Small intestine (tissue), 7 donors: ENCODE results near the gene TET1. TPM values are rescaled to one million over a fixed set of nuclear protein-coding genes. Genes with fewer than 3 reads are reported as not detected.
"Not testable (repeated sequence)": the region's sequence is repeated elsewhere in the genome, so short reads cannot be mapped to it uniquely, and the experiment has no call there.

Source experiments
- DNase-seq, 2 donors: peaks; one replicate each; pipeline versions ENCODE4 v3.0.0 to v3.0.0-alpha.2; 2013
- FAIRE-seq: peaks from 2 replicates; lab custom pipeline; 2012; peaks lifted over from hg19 to GRCh38; lab: Jason Lieb, UNC
- H3K27ac ChIP-seq, 3 donors: one replicate each; pipeline ENCODE4 v1.5.1; 2013; ENCODE audit warnings: low read length in 2 of 3, mild to moderate bottlenecking in 2 of 3, control low read depth in 1 of 3, inconsistent platforms in 1 of 3, low read depth in 1 of 3, moderate library complexity in 1 of 3
- H3K27me3 ChIP-seq, 3 donors: one replicate each; pipeline ENCODE4 v1.6.1; 2013; ENCODE audit warnings: low read length in 3 of 3, inconsistent platforms in 1 of 3; ENCODE audit not compliant: control insufficient read depth in 3 of 3, insufficient read depth in 3 of 3
- H3K36me3 ChIP-seq, 3 donors: one replicate each; pipeline ENCODE4 v1.6.1; 2013; ENCODE audit warnings: low read length in 3 of 3, inconsistent platforms in 1 of 3, low read depth in 1 of 3, mild to moderate bottlenecking in 1 of 3, moderate library complexity in 1 of 3; ENCODE audit not compliant: control insufficient read depth in 3 of 3, insufficient read depth in 2 of 3
- H3K4me1 ChIP-seq, 3 donors: one replicate each; pipeline ENCODE4 v1.6.1; 2013; ENCODE audit warnings: low read length in 2 of 3, inconsistent platforms in 1 of 3, low read depth in 1 of 3, mild to moderate bottlenecking in 1 of 3, moderate library complexity in 1 of 3; ENCODE audit not compliant: control insufficient read depth in 3 of 3, insufficient read depth in 2 of 3
- H3K4me3 ChIP-seq, 3 donors: one replicate each; pipeline ENCODE4 v1.5.1; 2013; ENCODE audit warnings: low read length in 3 of 3, control low read depth in 1 of 3, inconsistent platforms in 1 of 3, low read depth in 1 of 3, mild to moderate bottlenecking in 1 of 3, moderate library complexity in 1 of 3
- H3K9me3 ChIP-seq, 2 donors: one replicate each; pipeline ENCODE4 v1.6.1; 2013; ENCODE audit warnings: low read depth in 1 of 2, low read length in 1 of 2; ENCODE audit not compliant: control insufficient read depth in 2 of 2, insufficient read depth in 1 of 2
- whole genome bisulfite sequencing, 3 donors: extraction: QIAGEN DNeasy Blood & Tissue Kit; methylation state at CpG; one replicate each; pipeline ENCODE4 v1.1.7; 2013; 5-methylcytosine and 5-hydroxymethylcytosine counted together
- polyA plus RNA-seq, 4 donors: library from polyadenylated mRNA; stranded (reverse) in 3 of 4; unstranded in 1 of 4; fragments of 200-250 nt in 3 of 4; fragments of 120-200 nt in 1 of 4; gene quantifications; one replicate each; pipeline versions ENCODE4 v1.2.1 to v1.2.3, GENCODE V29; 2013
- donor health status: healthy with polysubstance abuse.
- donor health status: control.
- donor health status: control.
- donor health status: Bipolar disorder and iron deficiency.
- donor health status: healthy.

The TET1 gene
- polyA plus RNA-seq, 4 donors, result under 0.01 to 4.0 (median 0.31) TPM; not detected in 1

DNA sequence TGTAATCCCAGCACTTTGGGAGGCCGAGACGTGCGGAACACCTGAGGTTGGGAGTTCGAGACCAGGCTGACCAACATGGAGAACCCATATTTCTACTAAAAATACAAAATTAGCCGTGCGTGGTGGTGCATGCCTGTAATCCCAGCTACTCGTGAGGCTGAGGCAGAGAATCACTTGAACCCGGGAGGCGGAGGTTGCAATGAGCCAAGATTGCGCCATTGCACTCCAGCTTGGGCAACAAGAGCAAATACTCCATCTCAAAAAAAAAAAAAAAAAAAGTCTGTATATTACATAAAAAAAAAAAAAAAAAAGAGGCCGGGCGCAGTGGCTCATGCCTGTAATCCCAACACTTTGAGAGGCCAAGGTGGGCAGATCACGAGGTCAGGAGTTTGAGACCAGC lies 152.9 kb downstream of the TET1 start:
- WGBS, 3 donors, result 94 to 98% (median 94%) methylated on average over 11 to 13 of the region's 13 CpGs
- not testable (repeated sequence) for DNase-seq, FAIRE-seq, H3K36me3 ChIP-seq, H3K27ac ChIP-seq, H3K4me3 ChIP-seq, H3K27me3 ChIP-seq, H3K9me3 ChIP-seq, H3K4me1 ChIP-seq

DNA sequence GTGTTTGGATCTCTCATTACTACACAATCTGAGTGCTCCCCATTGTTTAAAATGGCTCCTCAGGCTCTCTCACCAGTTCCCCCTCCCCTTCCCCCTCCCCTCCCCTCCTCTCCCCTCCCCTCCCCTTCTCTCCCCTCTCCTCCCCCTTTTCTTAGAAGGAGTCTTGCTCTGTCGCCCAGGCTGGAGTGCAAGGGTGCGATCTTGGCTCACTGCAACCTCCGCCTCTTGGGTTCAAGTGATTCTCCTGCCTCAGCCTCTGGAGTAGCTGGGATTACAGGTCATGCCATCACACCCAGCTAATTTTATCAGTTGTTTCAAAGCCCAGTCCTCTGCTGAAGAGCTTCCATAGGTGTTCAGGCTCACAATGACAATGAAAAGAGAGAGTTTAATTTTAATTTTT lies 157.3 kb downstream of the TET1 start:
- H3K4me3 ChIP-seq, result no peak overlapping the region
- H3K27ac ChIP-seq, result no peak overlapping the region
- H3K27me3 ChIP-seq, result no peaks in the 10 kb centered on the region
- WGBS, 3 donors, result 84 to 100% methylated on average over 2 to 3 of the region's 3 CpGs; no CpG with 5 or more reads in 1 of the 3 donors
- DNase-seq, result no peak
- H3K4me1 ChIP-seq, result peaks cover 0 to 3% (median 0%) of the 10 kb centered on the region in 3 donors
- no peaks in the 10 kb centered on the region for H3K9me3 ChIP-seq
- peaks cover 0 to under 1% (median 0%) of the 10 kb centered on the region in 3 donors for H3K36me3 ChIP-seq
- no peak for FAIRE-seq

DNA sequence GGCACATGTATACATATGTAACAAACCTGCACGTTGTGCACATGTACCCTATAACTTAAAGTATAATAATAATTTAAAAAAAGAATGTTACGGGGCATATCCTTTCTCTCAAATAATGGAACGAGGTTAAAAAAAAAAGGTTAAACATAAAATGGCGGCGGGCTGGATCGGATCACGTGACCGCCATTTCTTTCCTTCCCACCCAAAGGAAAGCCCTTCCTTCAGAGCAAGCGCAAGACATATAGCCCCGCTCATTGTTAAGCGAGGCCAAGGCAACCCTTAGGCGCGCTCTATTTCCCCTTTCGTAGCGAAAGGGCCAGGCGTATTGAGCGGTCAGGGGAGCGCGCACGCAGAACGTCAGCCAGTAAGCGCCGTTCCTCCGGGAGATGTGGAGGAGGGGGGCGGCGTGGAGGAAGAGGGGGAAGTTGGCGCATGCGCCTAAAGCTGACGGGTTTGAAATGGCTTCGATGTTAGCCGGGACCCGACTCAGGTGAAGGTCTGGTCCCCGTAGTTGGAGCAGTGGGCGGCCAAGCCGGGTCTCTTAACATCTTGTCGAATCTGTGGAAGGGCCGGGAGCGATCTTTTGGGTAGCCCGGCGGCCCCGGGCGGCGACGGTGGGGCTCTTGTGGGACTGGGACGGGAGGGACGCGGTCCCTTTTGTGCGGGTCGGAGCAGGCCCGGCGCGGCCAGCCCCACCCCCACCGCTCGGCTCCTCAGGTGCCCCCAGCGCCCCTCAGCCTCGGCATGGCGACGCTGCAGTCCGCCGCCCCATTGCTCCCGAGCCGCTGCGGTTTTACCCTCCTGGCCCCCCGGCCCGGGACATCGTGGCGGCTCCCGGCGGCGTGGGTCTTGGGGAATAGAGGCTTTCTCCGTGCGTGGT lies 160.9 kb downstream of the TET1 start, which contains the start of gene CCAR1:
Gene CCAR1, plus strand, starts transcription at position 447 of the 880 bp plus-strand sequence. CDS start 1,266 bp downstream, outside the sequence.
- peaks cover 0 to 30% (median 3%) of the 10 kb centered on the region in 3 donors for H3K36me3 ChIP-seq
- FAIRE-seq (peak; percentile 59), DNase-seq (peak; percentile 98 to 99)
- peak within 1 kb of the TSS; percentile 90 to 97 (median 93) for H3K4me3 ChIP-seq
- H3K27me3 ChIP-seq, result no peaks in the 10 kb centered on the region
- H3K9me3 ChIP-seq, result no peaks in the 10 kb centered on the region
- WGBS, 3 donors, result 0 to 1% (median 0%) methylated on average over 69 to 72 of the region's 72 CpGs
- H3K27ac ChIP-seq, result peak within 1 kb of the TSS; percentile 77 to 97 (median 86)
- peaks cover 0 to 6% (median 0%) of the 10 kb centered on the region in 3 donors for H3K4me1 ChIP-seq

GRCh38 chr10:68721673-68722335 lies 161.7 kb downstream of the TET1 start:
- 0 to 1% (median 1%) methylated on average over 23 to 27 of the region's 27 CpGs for WGBS, 3 donors
- DNase-seq (no peak), FAIRE-seq (no peak)
- Histone ChIP-seq H3K9me3 (no peaks in the 10 kb centered on the region), H3K4me1 (peaks cover 0 to 6% (median 0%) of the 10 kb centered on the region in 3 donors), H3K27ac (peak overlapping the region; percentile 73 to 97 (median 77)), H3K36me3 (peaks cover 0 to 36% (median 3%) of the 10 kb centered on the region in 3 donors), H3K4me3 (peak overlapping the region; percentile 90 to 97 (median 93)), H3K27me3 (no peaks in the 10 kb centered on the region)

- H3K4me1 ChIP-seq, result peaks cover 0 to 6% (median 0%) of the 10 kb centered on the region in 3 donors
- H3K9me3 ChIP-seq, result no peaks in the 10 kb centered on the region
- peaks cover 2 to 56% (median 11%) of the 10 kb centered on the region in 3 donors for H3K36me3 ChIP-seq
- H3K27ac ChIP-seq, result no peak overlapping the region
- DNase-seq (no peak), FAIRE-seq (no peak)
- 94 to 95% (median 94%) methylated on average over 14 of the region's 14 CpGs for WGBS, 3 donors
- H3K27me3 ChIP-seq, result no peaks in the 10 kb centered on the region
- no peak overlapping the region for H3K4me3 ChIP-seq
Measured at GRCh38 chr10:68725016-68725415, 164.9 kb downstream of the TET1 start.

GRCh38 chr10:68727146-68727545 lies 167.0 kb downstream of the TET1 start:
- H3K36me3 ChIP-seq, result peaks cover 9 to 68% (median 13%) of the 10 kb centered on the region in 3 donors
- H3K4me1 ChIP-seq, result peaks cover 0 to 6% (median 0%) of the 10 kb centered on the region in 3 donors
- H3K27ac ChIP-seq, result no peak overlapping the region
- H3K9me3 ChIP-seq, result no peaks in the 10 kb centered on the region
- FAIRE-seq, result no peak
- WGBS, 3 donors, result 90 to 95% (median 92%) methylated on average over 9 of the region's 9 CpGs
- no peak overlapping the region for H3K4me3 ChIP-seq
- no peak for DNase-seq
- no peaks in the 10 kb centered on the region for H3K27me3 ChIP-seq

DNA sequence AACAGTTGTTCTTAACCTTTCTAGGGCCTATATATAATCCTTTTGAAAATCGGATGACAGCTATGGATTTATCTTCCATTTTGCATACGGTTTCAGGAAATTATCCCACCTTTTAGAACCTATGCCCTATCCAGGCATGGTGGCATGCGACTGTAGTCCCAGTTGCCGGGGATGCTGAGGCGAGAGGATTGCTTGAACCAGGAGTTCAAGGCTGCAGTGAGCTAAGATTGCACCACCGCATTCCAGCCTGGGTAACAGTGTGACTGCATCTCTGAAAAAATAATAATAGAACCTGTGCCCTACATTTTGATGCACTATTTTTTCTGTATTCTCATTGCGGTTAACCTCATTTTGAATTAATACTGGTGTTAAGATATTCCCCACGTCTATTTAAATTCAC lies 172.5 kb downstream of the TET1 start:
- WGBS, 3 donors, result 93 to 95% (median 94%) methylated on average over 8 of the region's 8 CpGs
- FAIRE-seq (no peak), DNase-seq (no peak)
- no peak overlapping the region for H3K4me3 ChIP-seq
- H3K27ac ChIP-seq, result no peak overlapping the region
- no peaks in the 10 kb centered on the region for H3K9me3 ChIP-seq
- peaks cover 11 to 68% (median 23%) of the 10 kb centered on the region in 3 donors for H3K36me3 ChIP-seq
- H3K27me3 ChIP-seq, result no peaks in the 10 kb centered on the region
- no peaks in the 10 kb centered on the region for H3K4me1 ChIP-seq

GRCh38 chr10:68734349-68734748 lies 174.2 kb downstream of the TET1 start:
- DNase-seq (no peak), FAIRE-seq (no peak)
- Histone ChIP-seq H3K9me3 (no peaks in the 10 kb centered on the region), H3K36me3 (peaks cover 10 to 71% (median 22%) of the 10 kb centered on the region in 3 donors), H3K4me3 (no peak overlapping the region), H3K4me1 (no peaks in the 10 kb centered on the region), H3K27me3 (no peaks in the 10 kb centered on the region), H3K27ac (no peak overlapping the region)
- WGBS, 3 donors, result 93 to 96% (median 94%) methylated on average over 7 of the region's 7 CpGs
